NB4 (cell line): Measurements from ENCODE around the gene ZNF428.

ENCODE experiments used
- CTCF ChIP-seq: IDR thresholded peaks from one replicate; pipeline ENCODE4 v1.5.1; 2012; ENCODE audit warnings: low read depth, low read length
- POLR2A ChIP-seq: IDR thresholded peaks from 2 replicates; pipeline ENCODE4 v1.6.1; 2011; ENCODE audit warnings: mild to moderate bottlenecking; ENCODE audit not compliant: insufficient read length; ENCODE audit errors: extremely low read depth

- no peak for TF ChIP-seq CTCF
- TF ChIP-seq POLR2A, result no peak
Measured at GRCh38 chr19:43589678-43590077, 29.8 kb downstream of the ZNF428 start.
